SK-MEL-5 (cell line): ENCODE results near the gene LAMB1. TPM values are rescaled to one million over a fixed set of nuclear protein-coding genes. Genes with fewer than 3 reads are reported as not detected.
"Not testable (repeated sequence)": the region's sequence is repeated elsewhere in the genome, so short reads cannot be mapped to it uniquely, and the experiment has no call there.

ENCODE experiments used
- DNase-seq: peaks from one replicate; pipeline ENCODE4 v3.0.0-alpha.2; 2016; ENCODE audit warnings: low read depth, low spot score
- in situ Hi-C: cut with HindIII; loops from 2 replicates; pipeline ENCODE4 v1.10.0; 2016; ENCODE audit warnings: low sequenced_read_pairs, high pct_unique_total_duplicates, low pct_unique_long_range_greater_than_20kb
- small RNA-seq, 2 experiments: library from RNA; depleted of rRNA; stranded (forward); fragments of <200 nt; gene quantifications; one replicate each; pipeline ENCODE3, GENCODE V24; 2014
- total RNA-seq: library from RNA; depleted of rRNA; stranded (reverse); fragments of >200 nt; shearing (Covaris generic); gene quantifications from 2 replicates; pipeline ENCODE4 v1.2.3, GENCODE V29; 2014; rRNA removed

LAMB1 gene
- total RNA-seq, 1 experiment from 2014 or later, result 89.0 TPM

DNA sequence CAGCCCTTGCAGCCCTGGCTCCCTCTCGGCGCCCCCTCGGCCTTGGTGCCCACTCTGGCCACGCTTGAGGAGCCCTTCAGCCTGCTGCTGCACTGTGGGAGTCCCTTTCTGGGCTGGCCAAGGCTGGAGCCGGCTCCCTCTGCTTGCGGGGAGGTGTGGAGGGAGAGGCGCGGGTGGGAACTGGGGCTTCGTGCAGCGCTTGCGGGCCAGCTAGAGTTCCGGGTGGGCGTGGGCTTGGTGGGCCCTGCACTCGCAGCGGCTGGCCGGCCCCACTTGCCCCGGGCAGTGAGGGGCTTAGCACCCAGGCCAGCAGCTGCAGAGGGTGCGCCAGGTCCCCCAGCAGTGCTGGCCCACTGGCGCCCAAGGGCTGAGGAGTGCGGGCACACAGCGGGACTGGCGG, 115.1 kb downstream of the LAMB1 start:
- DNase-seq, in situ Hi-C loops: not testable (repeated sequence)

- in situ Hi-C loops, result no loop called here
- no peak for DNase-seq
Observed at GRCh38 chr7:107884066-107884818, 118.7 kb downstream of the LAMB1 start.

DNA sequence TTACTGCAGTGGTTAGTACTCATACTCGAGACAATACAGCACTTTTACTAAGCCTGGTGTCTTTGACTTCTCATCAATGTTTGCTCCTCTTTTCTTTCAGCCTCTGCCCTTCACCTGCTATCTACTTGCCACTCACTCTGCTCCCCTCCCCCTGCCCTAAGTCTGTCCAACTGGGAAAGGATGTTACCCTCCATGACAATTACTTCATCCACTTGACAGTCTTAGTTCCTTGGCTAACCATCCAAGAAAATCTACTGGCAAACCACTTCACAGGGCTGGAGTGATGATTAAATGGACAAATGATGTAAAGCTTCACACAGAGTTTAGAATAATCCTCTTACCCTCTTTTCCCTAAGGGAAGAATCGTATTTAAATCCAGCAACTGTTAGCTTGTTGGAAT, 120.2 kb downstream of the LAMB1 start:
- in situ Hi-C loops, result no loop called here
- DNase-seq, result no peak

DNA sequence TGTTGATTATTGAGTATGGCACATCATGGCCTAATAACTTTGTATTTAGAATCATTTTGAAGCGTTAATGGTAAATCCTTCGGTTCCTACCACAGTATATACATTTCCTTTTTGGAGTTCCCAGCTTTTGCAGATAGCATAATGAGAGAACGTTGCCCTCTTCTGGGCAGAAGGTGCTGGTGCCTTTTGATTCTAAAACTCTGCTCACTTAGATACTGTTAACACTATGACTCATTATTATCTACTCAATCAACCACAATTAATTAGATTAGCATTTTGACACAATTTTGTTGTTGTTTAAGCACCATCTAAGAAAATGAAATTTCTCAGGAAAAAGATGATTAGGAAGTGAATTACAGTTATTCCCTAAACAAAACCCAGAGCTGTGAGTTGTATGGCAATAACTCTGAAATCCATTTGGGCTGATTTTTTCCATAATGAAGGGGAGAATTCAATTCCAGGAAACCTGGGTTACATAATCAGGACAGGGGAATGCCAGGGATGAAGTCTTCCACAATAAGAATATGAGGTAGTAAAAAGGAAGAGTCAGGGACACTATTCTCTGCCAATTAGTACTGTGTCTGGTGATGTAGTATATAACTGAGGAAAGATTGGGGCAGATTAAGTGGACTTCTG, 123.4 kb downstream of the LAMB1 start:
- in situ Hi-C loops, result loop anchor here (10.0 kb wide), 1 partner anchor 415 kb away; no protein-coding TSS in a partner anchor
- DNase-seq, result peak; percentile 81

DNA sequence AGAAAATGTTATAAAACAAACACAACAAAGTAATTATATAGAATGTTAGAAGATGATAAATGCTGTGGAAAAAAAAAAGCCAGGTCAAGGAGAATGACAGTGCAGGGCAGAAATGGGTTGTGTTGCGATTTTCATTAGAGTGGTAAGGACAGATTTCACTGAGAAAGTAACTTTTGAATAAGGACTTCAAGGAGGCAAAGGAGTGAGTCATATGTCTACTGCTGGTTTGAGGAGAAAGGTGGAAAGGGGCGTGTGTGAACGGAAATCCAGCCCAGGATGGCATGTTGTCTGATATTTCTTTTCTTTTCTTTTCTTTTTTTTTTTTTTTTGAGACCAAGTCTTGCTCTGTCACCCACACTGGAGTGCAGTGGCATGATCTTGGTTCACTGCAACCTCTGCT, 124.3 kb downstream of the LAMB1 start:
- no peak for DNase-seq
- in situ Hi-C loops, result loop anchor here (10.0 kb wide), 1 partner anchor 414 kb away; no protein-coding TSS in a partner anchor

- in situ Hi-C loops, result loop anchor here (10.0 kb wide), 1 partner anchor 413 kb away; no protein-coding TSS in a partner anchor
- DNase-seq, result no peak
Observed at GRCh38 chr7:107877731-107878382, 125.1 kb downstream of the LAMB1 start.

GRCh38 chr7:107876916-107877315, 126.0 kb downstream of the LAMB1 start:
- in situ Hi-C loops, result loop anchor here (10.0 kb wide), 1 partner anchor 412 kb away; no protein-coding TSS in a partner anchor
- no peak for DNase-seq

- in situ Hi-C loops, result loop anchor here (10.0 kb wide), 1 partner anchor 410 kb away; no protein-coding TSS in a partner anchor
Observed at GRCh38 chr7:107874605-107875446, 128.1 kb downstream of the LAMB1 start.

DNA sequence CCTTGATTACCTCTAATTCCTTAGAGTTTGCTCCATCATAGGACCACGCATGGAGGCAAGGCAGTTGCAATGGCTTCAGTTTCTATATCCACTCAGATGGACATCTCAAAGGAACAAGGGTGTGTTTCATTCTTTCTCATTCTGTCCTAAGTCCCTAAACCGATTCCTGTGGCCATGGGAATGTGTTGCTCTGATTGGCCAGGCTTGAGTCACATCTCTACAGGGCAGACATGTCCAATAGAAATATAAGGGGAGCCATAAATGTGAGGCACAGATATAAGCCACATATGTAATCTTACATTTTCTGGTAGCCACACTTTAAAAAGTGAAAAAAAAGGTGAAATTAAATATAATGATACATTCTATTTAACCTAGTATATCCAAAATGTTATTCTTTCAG, 128.8 kb downstream of the LAMB1 start:
- in situ Hi-C loops, result loop anchor here (10.0 kb wide), 1 partner anchor 409 kb away; no protein-coding TSS in a partner anchor
- peak; percentile 18 for DNase-seq

More at GRCh38 chr7:107874605-107875446, 128.1 kb downstream of the LAMB1 start:
- peak; percentile 90 for DNase-seq

Small RNA genes lying within 50 kb of the gene (small RNA-seq; reads per million reads assigned to genes)
- gene RF00012, result 0 to 0.12 reads per million in 2 experiments

Other genes starting within 250 kb of the LAMB1 start
- gene SLC26A3, start 199.9 kb downstream of the LAMB1 start, total RNA-seq, result not detected in 2 replicates
- gene DLD, start 112.0 kb downstream of the LAMB1 start, total RNA-seq, result 137 and 150 TPM in 2 replicates
- 0.11 and 0.32 TPM in 2 replicates for gene LAMB4, start 127.2 kb upstream of the LAMB1 start, total RNA-seq